ENCODE measurements around the gene IL10RA. TPM values are rescaled to one million over a fixed set of nuclear protein-coding genes. Genes with fewer than 3 reads are reported as not detected.

The IL10RA gene
- total and polyA plus RNA-seq, 9 of the 15 experiments (the other 6 are each of a cell fraction or from before 2014, with no cell fraction given): 0.17 to 17.3 (median 2.9) TPM

DNA sequence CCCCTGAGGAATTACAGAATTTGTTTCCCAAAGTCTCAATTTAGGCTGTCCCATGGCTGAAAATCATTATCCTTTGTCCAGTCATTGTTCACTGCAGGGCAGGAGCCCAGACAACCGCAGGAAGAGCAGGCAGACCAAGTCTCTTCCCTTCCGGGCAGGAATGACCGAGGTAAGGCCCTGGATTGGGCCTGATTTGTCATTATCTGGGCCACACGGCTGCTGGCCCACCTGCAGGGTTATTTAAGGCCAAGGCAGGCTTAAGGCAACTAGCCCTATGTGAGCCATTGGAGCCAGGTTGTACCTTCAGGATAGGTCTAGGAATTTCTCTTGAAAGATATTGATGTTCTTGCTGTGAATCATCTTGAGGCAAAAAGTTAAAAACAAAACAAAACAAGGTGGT lies 9.7 kb upstream of the IL10RA start:
- Histone ChIP-seq H3K36me3 (ENCODE audit: control insufficient read depth, insufficient read depth, low read length) (no peaks in the 10 kb centered on the region; the same call in 2 of the 3 replicates), H3K27me3 (ENCODE audit: control insufficient read depth in 2 of 2, insufficient read depth in 2 of 2, low read length in 2 of 2) (no peaks in the 10 kb centered on the region), H3K9me1 (ENCODE audit: control insufficient read depth, insufficient read depth, low read length) (no peaks in the 10 kb centered on the region), H3K9me3 (replicated peaks; ENCODE audit: control insufficient read depth, insufficient read depth, low read depth, low read length) (no peaks in the 10 kb centered on the region), H3K4me3 (no peak overlapping the region), H3K4me2 (ENCODE audit: insufficient read depth, low read length) (no peak overlapping the region), H2AFZ (ENCODE audit: low read depth, low read length) (no peak overlapping the region), H3K27ac (ENCODE audit: extremely low read depth, low read depth, low read length) (no peak overlapping the region), H4K20me1 (replicated peaks; ENCODE audit: control insufficient read depth, insufficient read depth, low read length) (no peaks in the 10 kb centered on the region), H3K4me1 (replicated peaks in 1 of 2; ENCODE audit: control insufficient read depth in 2 of 2, insufficient read depth in 2 of 2, low read length in 2 of 2) (peaks cover 23 to 35% of the 10 kb centered on the region in 2 experiments), H3K9ac (ENCODE audit: insufficient read depth in 1 of 2, low read depth in 2 of 2, low read length in 2 of 2) (peak overlapping the region in 1 of 2 experiments; percentile 68; a peak in 1 of 4 replicates), H3K79me2 (ENCODE audit: control insufficient read depth, insufficient read depth, low read length) (no peaks in the 10 kb centered on the region)
- peak; percentile 49 for ATAC-seq
- 15% methylated on average over 4 of the region's 4 CpGs for WGBS (ENCODE audit: insufficient coverage, low coverage, missing lambda C conversion rate)
- FAIRE-seq: peak; percentile 75
- DNase-seq (ENCODE audit: extremely low read depth in 1 of 4, low spot score in 3 of 4): no peak
- BruUV-seq (replicated peaks): no TSS peak
- ChIA-PET POLR2A (interaction anchor here (1.9 kb wide), 1 partner anchor 19 kb away, joined by 6 read pairs; no protein-coding TSS in a partner anchor), CTCF (ENCODE audit: low intra/inter-chr PET ratio) (no interaction called here)
- intact Hi-C loops (cut with micrococcal nuclease): no loop called here
- in situ Hi-C loops (cut with MboI): no loop called here
- peak in 1 of 2 experiments; percentile 61; a peak in 2 of 4 replicates for TF ChIP-seq RCOR1 (IDR thresholded peaks at IDR 0.05; ENCODE audit: borderline replicate concordance in 1 of 2, low read depth in 2 of 2, low read length in 2 of 2)
- TF ChIP-seq, protein P1, sequence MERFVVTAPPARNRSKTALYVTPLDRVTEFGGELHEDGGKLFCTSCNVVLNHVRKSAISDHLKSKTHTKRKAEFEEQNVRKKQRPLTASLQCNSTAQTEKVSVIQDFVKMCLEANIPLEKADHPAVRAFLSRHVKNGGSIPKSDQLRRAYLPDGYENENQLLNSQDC (CRISPR knock-in tag; IDR thresholded peaks at IDR 0.05): no peak
- no peak for TF ChIP-seq TAF9B (IDR thresholded peaks at IDR 0.05; ENCODE audit: partially characterized antibody)
- TF ChIP-seq MGA (IDR thresholded peaks at IDR 0.05): 0 out of 2 replicates have a peak, but pooled peaks have one; percentile 15
- no peak for TF ChIP-seq HDAC3 (IDR thresholded peaks at IDR 0.05; ENCODE audit: borderline replicate concordance, partially characterized antibody)
- TF ChIP-seq, protein P2, sequence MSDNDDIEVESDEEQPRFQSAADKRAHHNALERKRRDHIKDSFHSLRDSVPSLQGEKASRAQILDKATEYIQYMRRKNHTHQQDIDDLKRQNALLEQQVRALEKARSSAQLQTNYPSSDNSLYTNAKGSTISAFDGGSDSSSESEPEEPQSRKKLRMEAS (CRISPR knock-in tag; IDR thresholded peaks at IDR 0.05): no peak
- TF ChIP-seq MTA1 (IDR thresholded peaks at IDR 0.05; ENCODE audit: borderline replicate concordance): no peak
- TF ChIP-seq ZNF165 (CRISPR knock-in tag; IDR thresholded peaks at IDR 0.05; ENCODE audit: borderline replicate concordance): no peak
- no peak for TF ChIP-seq ZNF764 (CRISPR knock-in tag; IDR thresholded peaks at IDR 0.05; ENCODE audit: low read depth)
- TF ChIP-seq ATF1 (CRISPR knock-in tag; IDR thresholded peaks at IDR 0.05): no peak
- no peak for TF ChIP-seq ATF1 (tag; IDR thresholded peaks at IDR 0.05)
- no peak for TF ChIP-seq MAFK (IDR thresholded peaks at IDR 0.05; ENCODE audit: low read length)
